K562 (cell line): ENCODE data around the gene PDLIM4. TPM values are rescaled to one million over a fixed set of nuclear protein-coding genes. Genes with fewer than 3 reads are reported as not detected.

Experiments used
- ATAC-seq: fragments of 200-7000 bp; cut with Tn5 transposase; 3 replicates; pipeline ENCODE4 v1.9.1; 2020; ENCODE audit warnings: moderate library complexity
- BruUV-seq: library from RNA; stranded (reverse); fragments of 400-500 nt; replicated peaks from 2 replicates; lab custom pipeline; 2021; lab: Mats Ljungman, UMichigan
- CTCF ChIA-PET: fragments of 300-600 bp; formaldehyde crosslinking; extraction: SDS; loops from one replicate; lab custom pipeline; 2021; ENCODE audit warnings: low intra/inter-chr PET ratio; lab: Yijun Ruan, JAX
- POLR2A ChIA-PET: fragments of 300-600, 350-650 bp; sonication (Branson Sonifier 250); formaldehyde crosslinking; extraction: SDS; loops from one replicate; lab custom pipeline; 2021; ENCODE audit warnings: antibody characterized with exemption, inconsistent platforms; lab: Yijun Ruan, JAX
- DNase-seq, 4 experiments: peaks; one replicate each; pipeline versions ENCODE4 v3.0.0 to v3.0.0-alpha.2; 2011 to 2018; ENCODE audit warnings: low spot score in 3 of 4, mixed read lengths in 3 of 4; ENCODE audit errors: extremely low read depth in 1 of 4
- FAIRE-seq: peaks from 2 replicates; lab custom pipeline; 2011; peaks lifted over from hg19 to GRCh38; lab: Jason Lieb, UNC
- H2AFZ ChIP-seq: 2 replicates; pipeline ENCODE4 v1.6.0; 2011; ENCODE audit warnings: low read depth, low read length, control low read depth, inconsistent platforms
- H3K27ac ChIP-seq: fragments of 200-600 bp; 3 replicates; pipeline ENCODE4 v1.8.0; 2011; ENCODE audit warnings: low read depth, mild to moderate bottlenecking, control low read depth, inconsistent platforms, low read length, moderate library complexity, mixed read lengths; ENCODE audit errors: extremely low read depth
- H3K27me3 ChIP-seq, 2 experiments: fragments of 300-600 bp in 1 of 2; 2 replicates in 1 of 2; 3 replicates in 1 of 2; pipeline versions ENCODE4 v1.6.0 to v1.8.0; 2011; ENCODE audit warnings: inconsistent platforms in 2 of 2, low read length in 2 of 2, mild to moderate bottlenecking in 1 of 2, mixed read lengths in 1 of 2, moderate library complexity in 1 of 2; ENCODE audit not compliant: control insufficient read depth in 2 of 2, insufficient read depth in 2 of 2
- H3K36me3 ChIP-seq: fragments of 300-600 bp; 3 replicates; pipeline ENCODE4 v1.8.0; 2011; ENCODE audit warnings: mild to moderate bottlenecking, low read length, inconsistent platforms; ENCODE audit not compliant: control insufficient read depth, insufficient read depth
- H3K4me1 ChIP-seq, 2 experiments: fragments of 200-600 bp in 1 of 2; replicated peaks in 1 of 2; 2 replicates in 1 of 2; 3 replicates in 1 of 2; pipeline versions ENCODE4 v1.5.1 to v1.8.0; 2011; ENCODE audit warnings: inconsistent platforms in 2 of 2, low read length in 2 of 2, mild to moderate bottlenecking in 1 of 2, mixed read lengths in 1 of 2, moderate library complexity in 1 of 2; ENCODE audit not compliant: control insufficient read depth in 2 of 2, insufficient read depth in 2 of 2
- H3K4me2 ChIP-seq: 2 replicates; pipeline ENCODE4 v1.6.1; 2011; ENCODE audit warnings: low read length, control low read depth, inconsistent platforms, mixed read lengths; ENCODE audit not compliant: insufficient read depth
- H3K4me3 ChIP-seq: fragments of 200-600 bp; sonication (generic), shearing (Covaris generic); 2 replicates; pipeline ENCODE4 v1.5.1; 2016; ENCODE audit warnings: control low read depth, inconsistent platforms
- H3K79me2 ChIP-seq: fragments of 200-600 bp; 3 replicates; pipeline ENCODE4 v1.8.0; 2011; ENCODE audit warnings: low read length, inconsistent platforms; ENCODE audit not compliant: control insufficient read depth, insufficient read depth
- H3K9ac ChIP-seq, 2 experiments: 2 replicates each; pipeline versions ENCODE4 v1.6.0 to v1.6.1; 2011; ENCODE audit warnings: low read depth in 2 of 2, low read length in 2 of 2, control low read depth in 1 of 2, inconsistent platforms in 1 of 2, mild to moderate bottlenecking in 1 of 2, mixed read lengths in 1 of 2; ENCODE audit not compliant: insufficient read depth in 1 of 2
- H3K9me1 ChIP-seq: one replicate; pipeline ENCODE4 v1.6.0; 2011; ENCODE audit warnings: inconsistent platforms, mild to moderate bottlenecking, low read length, moderate library complexity; ENCODE audit not compliant: control insufficient read depth, insufficient read depth
- H3K9me3 ChIP-seq: replicated peaks from 2 replicates; pipeline ENCODE4 v1.5.1; 2011; ENCODE audit warnings: low read depth, low read length, inconsistent platforms; ENCODE audit not compliant: control insufficient read depth, insufficient read depth
- H4K20me1 ChIP-seq: replicated peaks from 2 replicates; pipeline ENCODE4 v1.6.1; 2011; ENCODE audit warnings: low read length, inconsistent platforms, mixed read lengths; ENCODE audit not compliant: control insufficient read depth, insufficient read depth
- EWSR1 ChIP-seq: fragments of 450-650 bp; IDR thresholded peaks from 2 replicates; pipeline ENCODE4 v1.6.1; 2018; ENCODE audit warnings: borderline replicate concordance, mild to moderate bottlenecking, low read depth, moderate library complexity; ENCODE audit not compliant: partially characterized antibody
- LCOR ChIP-seq: sonication (generic); formaldehyde crosslinking; IDR thresholded peaks from 2 replicates; pipeline ENCODE4 v1.8.0; 2022; ENCODE audit warnings: mild to moderate bottlenecking, missing genetic modification reagents
- NCOA1 ChIP-seq: fragments of 450-650 bp; IDR thresholded peaks from 2 replicates; pipeline ENCODE4 v1.6.1; 2016; ENCODE audit warnings: low read depth
- NFATC3 ChIP-seq: fragments of 450-650 bp; IDR thresholded peaks from 2 replicates; pipeline ENCODE4 v1.6.1; 2017; ENCODE audit warnings: mild to moderate bottlenecking
- OTX1 ChIP-seq: fragments of 450-650 bp; formaldehyde crosslinking; IDR thresholded peaks from 2 replicates; pipeline ENCODE4 v1.4.0; 2022; ENCODE audit warnings: mild to moderate bottlenecking
- POLR2H ChIP-seq: IDR thresholded peaks from 2 replicates; pipeline ENCODE4 v1.6.1; 2016; ENCODE audit warnings: missing genetic modification characterization, low read depth, mild to moderate bottlenecking, control low read depth, missing compliant biosample characterization, moderate library complexity
- RCOR1 ChIP-seq, 2 experiments: IDR thresholded peaks; 2 replicates each; pipeline ENCODE4 v1.6.1; 2012; ENCODE audit warnings: low read depth in 2 of 2, low read length in 2 of 2, borderline replicate concordance in 1 of 2, improper control_type of control experiment in 1 of 2
- TAF7 ChIP-seq: fragments of 450-650 bp; IDR thresholded peaks from 2 replicates; pipeline ENCODE4 v1.6.1; 2016; ENCODE audit warnings: missing genetic modification characterization, missing compliant biosample characterization
- ZKSCAN1 ChIP-seq: fragments of 150-350 bp; IDR thresholded peaks from 2 replicates; pipeline ENCODE4 v1.6.1; 2016; ENCODE audit warnings: low read depth, low read length
- ZNF324 ChIP-seq: fragments of 250-450 bp; sonication (Bioruptor Pico); IDR thresholded peaks from 2 replicates; pipeline ENCODE4 v1.4.0; 2020; ENCODE audit warnings: mild to moderate bottlenecking
- WGBS: fragments of 100-300 bp; shearing (Covaris generic); methylation state at CpG from one replicate; pipeline ENCODE4 v1.1.6; 2016; ENCODE audit warnings: low coverage, mixed read lengths; ENCODE audit not compliant: insufficient coverage; ENCODE audit errors: missing lambda C conversion rate; 5-methylcytosine and 5-hydroxymethylcytosine counted together
- in situ Hi-C: fragments of 300-500 bp; cut with MboI; formaldehyde crosslinking; loops from 4 replicates; pipeline ENCODE4 v1.15.0; 2018; ENCODE audit warnings: inconsistent platforms, mixed read lengths
- intact Hi-C: fragments of 100-400 bp; cut with micrococcal nuclease; formaldehyde crosslinking; loops from 2 replicates; pipeline ENCODE4 v1.14.2; 2022
- polyA plus RNA-seq, 8 experiments: library from polyadenylated mRNA; depleted of rRNA in 4 of 8; stranded (reverse) in 5 of 8; unstranded in 3 of 8; fragments of >200 nt; fragmentation: Nextera tagmentation in 2 of 8; fragmentation: Illumina TruSeq in 1 of 8; extraction: Ambion mirVana in 2 of 8; extraction: Trizol in 1 of 8; gene quantifications; 2 replicates each; pipeline versions ENCODE4 v1.2.1 to v1.2.3, GENCODE V29; 2011 to 2014; ENCODE audit warnings: inconsistent platforms in 1 of 8, missing spikeins in 1 of 8
- total RNA-seq, 7 experiments: library from RNA; depleted of rRNA in 6 of 7; stranded (reverse); fragments of >200 nt in 6 of 7; fragmentation: Illumina TruSeq in 2 of 7; extraction: Trizol in 2 of 7; gene quantifications; 2 replicates each; pipeline versions ENCODE4 v1.2.1 to v1.2.3, GENCODE V29; 2011 to 2021; ENCODE audit warnings: low replicate concordance in 1 of 7
- TF ChIP-seq, protein P1 (sequence below): fragments of 250-450 bp; sonication (Bioruptor Pico); IDR thresholded peaks from 2 replicates; pipeline ENCODE4 v1.6.1; 2021; ENCODE audit warnings: mild to moderate bottlenecking
- TF ChIP-seq, protein P2 (sequence below): fragments of 450-650 bp; IDR thresholded peaks from 2 replicates; pipeline ENCODE4 v1.6.1; 2016; ENCODE audit warnings: missing biosample characterization, missing genetic modification characterization

Gene PDLIM4
- total and polyA plus RNA-seq, 9 of the 15 experiments (the other 6 are each of a cell fraction or from before 2014, with no cell fraction given) = 0.28 to 32.8 (median 13.1) TPM

DNA sequence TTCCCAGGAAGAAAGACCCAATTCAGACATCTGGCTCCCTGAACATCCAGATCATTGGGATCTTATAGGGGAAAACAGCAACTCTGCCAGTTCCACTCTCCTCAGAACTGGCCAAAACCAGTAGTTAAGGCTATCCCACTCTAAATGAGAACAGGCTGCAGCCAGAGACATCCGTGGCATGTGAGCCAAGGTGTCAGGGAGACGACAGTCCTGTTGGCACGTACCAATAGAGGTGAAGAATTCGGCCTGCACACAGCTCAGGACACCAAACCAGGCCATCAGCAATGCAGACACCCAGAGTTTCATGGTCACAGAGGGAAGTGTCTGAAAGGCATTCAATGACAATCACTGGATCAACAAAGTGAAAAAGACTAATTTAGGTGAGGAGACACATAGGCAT lies 39.2 kb upstream of the PDLIM4 start:
- no peaks in the 10 kb centered on the region for H3K27me3 ChIP-seq
- H3K27ac ChIP-seq = no peak overlapping the region
- TF ChIP-seq NCOA1 = no peak
- TF ChIP-seq, protein P1, sequence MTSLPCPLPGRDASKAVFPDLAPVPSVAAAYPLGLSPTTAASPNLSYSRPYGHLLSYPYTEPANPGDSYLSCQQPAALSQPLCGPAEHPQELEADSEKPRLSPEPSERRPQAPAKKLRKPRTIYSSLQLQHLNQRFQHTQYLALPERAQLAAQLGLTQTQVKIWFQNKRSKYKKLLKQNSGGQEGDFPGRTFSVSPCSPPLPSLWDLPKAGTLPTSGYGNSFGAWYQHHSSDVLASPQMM (CRISPR knock-in tag) = no peak
- TF ChIP-seq NFATC3 = no peak
- no peak for TF ChIP-seq OTX1 (CRISPR knock-in tag)
- no peak for TF ChIP-seq EWSR1
- no peak for TF ChIP-seq LCOR (CRISPR knock-in tag)
- no peak for TF ChIP-seq TAF7 (tag)
- no peak for TF ChIP-seq ZKSCAN1
- TF ChIP-seq, protein P2, sequence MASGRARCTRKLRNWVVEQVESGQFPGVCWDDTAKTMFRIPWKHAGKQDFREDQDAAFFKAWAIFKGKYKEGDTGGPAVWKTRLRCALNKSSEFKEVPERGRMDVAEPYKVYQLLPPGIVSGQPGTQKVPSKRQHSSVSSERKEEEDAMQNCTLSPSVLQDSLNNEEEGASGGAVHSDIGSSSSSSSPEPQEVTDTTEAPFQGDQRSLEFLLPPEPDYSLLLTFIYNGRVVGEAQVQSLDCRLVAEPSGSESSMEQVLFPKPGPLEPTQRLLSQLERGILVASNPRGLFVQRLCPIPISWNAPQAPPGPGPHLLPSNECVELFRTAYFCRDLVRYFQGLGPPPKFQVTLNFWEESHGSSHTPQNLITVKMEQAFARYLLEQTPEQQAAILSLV = no peak
- no peak for TF ChIP-seq RCOR1 (IDR thresholded peaks at IDR 0.05; ENCODE audit: borderline replicate concordance in 1 of 2, low read depth in 2 of 2, low read length in 2 of 2)
- no peak for TF ChIP-seq ZNF324 (CRISPR knock-in tag)
- TF ChIP-seq POLR2H (tag) = no peak
- H3K9me1 ChIP-seq = no peaks in the 10 kb centered on the region
- FAIRE-seq = no peak
- no peaks in the 10 kb centered on the region for H3K79me2 ChIP-seq
- no peak overlapping the region for H2AFZ ChIP-seq
- in situ Hi-C loops (no loop called here), intact Hi-C loops (no loop called here)
- H3K9me3 ChIP-seq = no peaks in the 10 kb centered on the region
- DNase-seq = no peak
- ATAC-seq = no peak
- CTCF ChIA-PET = no interaction called here
- H3K36me3 ChIP-seq = peaks cover 13% of the 10 kb centered on the region; the same call in 2 of the 3 replicates
- H3K4me2 ChIP-seq = no peak overlapping the region
- POLR2A ChIA-PET = interaction anchor here (1.6 to 2.7 kb wide), 2 partner anchors 9 to 38 kb away, joined by 5 to 11 read pairs; partner anchors contain the start of gene P4HA2
- no peak overlapping the region for H3K4me3 ChIP-seq
- H4K20me1 ChIP-seq = peaks cover 6% of the 10 kb centered on the region; the same call in 1 of the 2 replicates
- H3K9ac ChIP-seq = no peak overlapping the region
- WGBS = 42% methylated on average over 4 of the region's 4 CpGs
- no TSS peak for BruUV-seq
- peaks cover 0 to 7% of the 10 kb centered on the region in 2 experiments; a peak in 2 of 5 replicates for H3K4me1 ChIP-seq
